GM12864 (cell line): Measurements from ENCODE around the gene BAZ1B.
"Not testable (repeated sequence)": the region's sequence is repeated elsewhere in the genome, so short reads cannot be mapped to it uniquely, and the experiment has no call there.

Experiments used
- DNase-seq: peaks from one replicate; pipeline ENCODE4 v3.0.0-alpha.2; 2011; ENCODE audit warnings: low read depth
- H3K4me3 ChIP-seq: 2 replicates; pipeline ENCODE4 v1.5.1; 2011; ENCODE audit warnings: mild to moderate bottlenecking, low read depth, low read length, control low read depth
- CTCF ChIP-seq: IDR thresholded peaks from 2 replicates; pipeline ENCODE4 v1.5.1; 2011; ENCODE audit warnings: low read depth, mild to moderate bottlenecking, moderate library complexity, low read length, control low read depth, inconsistent platforms; ENCODE audit errors: missing control alignments

Gene BAZ1B

GRCh38 chr7:73539709-73540108 is 17.6 kb upstream of the BAZ1B start:
- DNase-seq, result no peak
- no peak overlapping the region for H3K4me3 ChIP-seq
- no peak for TF ChIP-seq CTCF

- DNase-seq, H3K4me3 ChIP-seq: not testable (repeated sequence)
Measured at GRCh38 chr7:73538510-73538909, 16.4 kb upstream of the BAZ1B start.

GRCh38 chr7:73537051-73537450 is 15.0 kb upstream of the BAZ1B start:
- no peak for DNase-seq
- H3K4me3 ChIP-seq, result no peak overlapping the region
- TF ChIP-seq CTCF, result no peak

- no peak for TF ChIP-seq CTCF
- no peak for DNase-seq
- H3K4me3 ChIP-seq, result no peak overlapping the region
Measured at GRCh38 chr7:73536479-73536878, 14.4 kb upstream of the BAZ1B start.

- H3K4me3 ChIP-seq, DNase-seq: not testable (repeated sequence)
Measured at GRCh38 chr7:73535918-73536317, 13.8 kb upstream of the BAZ1B start.

- DNase-seq, result no peak
- TF ChIP-seq CTCF, result no peak
- H3K4me3 ChIP-seq, result no peak overlapping the region
Measured at GRCh38 chr7:73533742-73534141, 11.6 kb upstream of the BAZ1B start.

- no peak overlapping the region for H3K4me3 ChIP-seq
- DNase-seq, result no peak
- TF ChIP-seq CTCF, result no peak
Measured at GRCh38 chr7:73532224-73532623, 10.1 kb upstream of the BAZ1B start.

GRCh38 chr7:73530800-73531199 is 8.7 kb upstream of the BAZ1B start:
- no peak for DNase-seq
- H3K4me3 ChIP-seq, result no peak overlapping the region
- TF ChIP-seq CTCF, result no peak
